K562 (cell line): ENCODE results near the gene TEX30. TPM values are rescaled to one million over a fixed set of nuclear protein-coding genes. Genes with fewer than 3 reads are reported as not detected.

Experiments used
- ARID2 ChIP-seq: fragments of 450-650 bp; IDR thresholded peaks from 2 replicates; pipeline ENCODE4 v1.6.1; 2017; ENCODE audit warnings: antibody characterized with exemption, mild to moderate bottlenecking
- CUX1 ChIP-seq: fragments of 200-800 bp; sonication (Bioruptor generic); IDR thresholded peaks from 2 replicates; pipeline ENCODE4 v1.6.1; 2016; ENCODE audit warnings: missing genetic modification characterization, missing compliant biosample characterization
- DDX20 ChIP-seq: fragments of 450-650 bp; IDR thresholded peaks from 2 replicates; pipeline ENCODE4 v1.6.1; 2016; ENCODE audit warnings: missing genetic modification characterization, low read depth, mild to moderate bottlenecking, missing compliant biosample characterization, moderate library complexity
- FOXM1 ChIP-seq, 2 experiments: fragments of 450-650 bp in 1 of 2; sonication (generic) in 1 of 2; formaldehyde crosslinking in 1 of 2; IDR thresholded peaks; 2 replicates each; pipeline versions ENCODE4 v1.6.1 to v1.9.0; 2017 to 2022; ENCODE audit warnings: low read depth in 2 of 2, mild to moderate bottlenecking in 2 of 2, missing genetic modification reagents in 1 of 2, moderate library complexity in 1 of 2
- JUN ChIP-seq, 2 experiments: sonication (generic) in 1 of 2; formaldehyde crosslinking in 1 of 2; IDR thresholded peaks; 2 replicates each; pipeline versions ENCODE4 v1.6.1 to v1.8.0; 2012 to 2022; ENCODE audit warnings: borderline replicate concordance in 2 of 2, mild to moderate bottlenecking in 2 of 2, improper control_type of control experiment in 1 of 2, low read depth in 1 of 2, low read length in 1 of 2, missing genetic modification reagents in 1 of 2
- KAT2B ChIP-seq: IDR thresholded peaks from one replicate; pipeline ENCODE4 v1.6.1; 2012; ENCODE audit warnings: low read depth, mild to moderate bottlenecking, control low read depth, inconsistent platforms, low read length, moderate library complexity
- KDM1A ChIP-seq, 2 experiments: fragments of 450-650 bp; IDR thresholded peaks; 2 replicates each; pipeline ENCODE4 v1.6.1; 2016; ENCODE audit warnings: mild to moderate bottlenecking in 2 of 2
- KLF1 ChIP-seq: fragments of 450-650 bp; IDR thresholded peaks from 2 replicates; pipeline ENCODE4 v1.6.1; 2016; ENCODE audit warnings: missing genetic modification characterization, missing compliant biosample characterization
- MEF2A ChIP-seq: IDR thresholded peaks from 2 replicates; pipeline ENCODE4 v1.6.1; 2011; ENCODE audit warnings: low read depth, mild to moderate bottlenecking, low read length, moderate library complexity; ENCODE audit not compliant: control insufficient read depth
- PCBP2 ChIP-seq: fragments of 200-400 bp; formaldehyde crosslinking; IDR thresholded peaks from 2 replicates; pipeline ENCODE4 v1.6.1; 2018; ENCODE audit warnings: low read length, low read depth, mild to moderate bottlenecking, moderate library complexity; ENCODE audit not compliant: poor library complexity, severe bottlenecking
- THRAP3 ChIP-seq: fragments of 450-650 bp; IDR thresholded peaks from 2 replicates; pipeline ENCODE4 v1.6.1; 2016; ENCODE audit warnings: mild to moderate bottlenecking, inconsistent platforms, borderline replicate concordance
- ZBTB34 ChIP-seq: fragments of 250-450 bp; sonication (Bioruptor Pico); IDR thresholded peaks from 2 replicates; pipeline ENCODE4 v1.8.0; 2021; ENCODE audit warnings: mild to moderate bottlenecking, moderate library complexity
- ZFP36 ChIP-seq: fragments of 150-350 bp; IDR thresholded peaks from 2 replicates; pipeline ENCODE4 v1.6.1; 2018; ENCODE audit warnings: low read length, low read depth; ENCODE audit not compliant: partially characterized antibody
- ZFPM2 ChIP-seq: fragments of 250-450 bp; sonication (Bioruptor Pico); IDR thresholded peaks from 2 replicates; pipeline ENCODE4 v1.5.1; 2022; ENCODE audit warnings: mild to moderate bottlenecking
- ZKSCAN8 ChIP-seq: fragments of 200-800 bp; sonication (Bioruptor generic); IDR thresholded peaks from 2 replicates; pipeline ENCODE4 v1.6.1; 2016; ENCODE audit warnings: missing genetic modification characterization, missing compliant biosample characterization
- ZNF12 ChIP-seq: sonication (generic); formaldehyde crosslinking; IDR thresholded peaks from 2 replicates; pipeline ENCODE4 v1.4.0; 2020; ENCODE audit warnings: mild to moderate bottlenecking, missing genetic modification reagents
- ZNF134 ChIP-seq: fragments of 250-450 bp; sonication (Bioruptor Pico); conservative IDR thresholded peaks from 2 replicates; pipeline ENCODE4 v1.4.0; 2020
- ZNF253 ChIP-seq: fragments of 250-450 bp; sonication (Bioruptor Pico); conservative IDR thresholded peaks from 2 replicates; pipeline ENCODE4 v1.6.1; 2021; ENCODE audit warnings: mild to moderate bottlenecking
- ZNF280A ChIP-seq: fragments of 450-650 bp; IDR thresholded peaks from 2 replicates; pipeline ENCODE4 v1.6.1; 2018; ENCODE audit warnings: mild to moderate bottlenecking, low read depth; ENCODE audit not compliant: partially characterized antibody
- polyA plus RNA-seq, 8 experiments: library from polyadenylated mRNA; depleted of rRNA in 4 of 8; stranded (reverse) in 5 of 8; unstranded in 3 of 8; fragments of >200 nt; fragmentation: Nextera tagmentation in 2 of 8; fragmentation: Illumina TruSeq in 1 of 8; extraction: Ambion mirVana in 2 of 8; extraction: Trizol in 1 of 8; gene quantifications; 2 replicates each; pipeline versions ENCODE4 v1.2.1 to v1.2.3, GENCODE V29; 2011 to 2014; ENCODE audit warnings: inconsistent platforms in 1 of 8, missing spikeins in 1 of 8
- total RNA-seq, 7 experiments: library from RNA; depleted of rRNA in 6 of 7; stranded (reverse); fragments of >200 nt in 6 of 7; fragmentation: Illumina TruSeq in 2 of 7; extraction: Trizol in 2 of 7; gene quantifications; 2 replicates each; pipeline versions ENCODE4 v1.2.1 to v1.2.3, GENCODE V29; 2011 to 2021; ENCODE audit warnings: low replicate concordance in 1 of 7

TEX30 gene
- total and polyA plus RNA-seq, 9 of the 15 experiments (the other 6 are each of a cell fraction or from before 2014, with no cell fraction given): 24.1 to 143 (median 37.3) TPM

DNA sequence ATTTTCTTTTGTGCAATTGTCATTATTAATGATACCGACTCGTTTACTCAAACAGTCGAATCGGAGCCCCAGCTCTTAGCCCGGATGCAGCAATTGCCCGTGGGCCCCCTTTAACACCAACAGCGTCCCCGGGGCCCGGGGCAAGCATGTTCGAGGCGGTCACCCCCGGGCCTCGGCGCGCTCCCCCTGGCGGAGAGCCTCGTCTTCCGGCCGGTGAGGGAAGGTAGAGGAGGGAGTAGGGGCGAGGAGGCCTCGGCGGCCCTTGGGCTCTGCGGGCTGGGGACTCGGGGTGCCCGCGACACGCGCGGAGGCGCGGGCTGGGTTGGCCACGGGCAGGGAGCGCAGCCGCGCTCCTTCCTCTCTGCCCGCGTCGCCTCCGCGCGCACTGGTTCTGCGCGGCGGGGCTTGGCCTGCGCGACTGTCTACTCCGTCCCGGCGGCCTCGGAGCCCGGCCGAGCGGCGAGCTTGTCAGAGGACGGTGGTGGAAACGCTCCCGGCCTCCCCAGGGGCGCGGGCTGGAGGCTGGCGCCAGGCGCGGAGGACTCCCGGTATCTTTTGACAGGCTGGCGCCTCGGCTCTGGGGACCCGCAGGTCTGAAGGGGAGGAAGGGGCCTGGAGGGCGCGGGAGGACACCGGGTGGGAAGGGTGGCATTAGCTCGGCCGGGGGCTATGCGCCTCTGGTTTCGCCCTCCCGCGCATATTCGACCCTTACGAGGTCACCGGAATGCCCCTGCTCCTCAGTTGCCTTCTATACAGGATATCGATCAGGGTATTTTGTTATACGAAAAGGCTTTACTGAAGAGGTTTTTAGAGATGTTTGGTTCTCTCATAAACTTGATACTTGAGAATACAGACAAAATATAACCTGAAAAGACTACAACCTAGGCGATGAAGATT is 26.8 kb upstream of the TEX30 start (continued):
- no peak for TF ChIP-seq CUX1
- no peak for TF ChIP-seq ZFPM2 (CRISPR knock-in tag)
- TF ChIP-seq ZNF253 (CRISPR knock-in tag): no peak
- no peak for TF ChIP-seq THRAP3
- no peak for TF ChIP-seq ZNF12
- no peak for TF ChIP-seq ZNF134 (CRISPR knock-in tag)
- TF ChIP-seq KDM1A (IDR thresholded peaks at IDR 0.05): no peak
- no peak for TF ChIP-seq FOXM1 (IDR thresholded peaks at IDR 0.05; ENCODE audit: low read depth)
- no peak for TF ChIP-seq FOXM1 (CRISPR knock-in tag; IDR thresholded peaks at IDR 0.05; ENCODE audit: low read depth)
- no peak for TF ChIP-seq ZBTB34 (CRISPR knock-in tag)
- TF ChIP-seq JUN (IDR thresholded peaks at IDR 0.05; ENCODE audit: borderline replicate concordance, low read depth, low read length): no peak
- TF ChIP-seq JUN (CRISPR knock-in tag; IDR thresholded peaks at IDR 0.05; ENCODE audit: borderline replicate concordance): no peak
- TF ChIP-seq ZFP36: no peak
- no peak for TF ChIP-seq KLF1 (tag)
- TF ChIP-seq DDX20 (tag): no peak
- no peak for TF ChIP-seq ZKSCAN8 (CRISPR knock-in tag)
- no peak for TF ChIP-seq KAT2B
- no peak for TF ChIP-seq MEF2A
- TF ChIP-seq ZNF280A: no peak
- TF ChIP-seq ARID2: no peak
- TF ChIP-seq PCBP2: no peak
